Transverse colon (tissue), 4 donors: ENCODE results near the gene PGP.

ENCODE experiments used
- CTCF ChIP-seq, 5 experiments: fragments of 200-600 bp in 3 of 5; fragments of 450-650 bp in 2 of 5; sonication (generic) in 3 of 5; IDR thresholded peaks; 1 replicate in 2 of 5; 2 replicates in 3 of 5; pipeline ENCODE4 v1.5.1; 2016 to 2017; ENCODE audit warnings: antibody characterized with exemption in 5 of 5, inconsistent platforms in 3 of 5, mild to moderate bottlenecking in 2 of 5, moderate library complexity in 1 of 5
- POLR2AphosphoS5 ChIP-seq, 3 donors: sonication (generic); formaldehyde crosslinking; IDR thresholded peaks; one replicate each; pipeline ENCODE4 v1.6.1; 2016; ENCODE audit warnings: antibody characterized with exemption in 3 of 3

- no peak for TF ChIP-seq CTCF (IDR thresholded peaks at IDR 0.05)
- no peak for TF ChIP-seq POLR2AphosphoS5 (IDR thresholded peaks at IDR 0.05)
Measured at GRCh38 chr16:2226918-2227317, 12.3 kb upstream of the PGP start.
